ENCODE measurements around the gene FAM181B.

The FAM181B gene

DNA sequence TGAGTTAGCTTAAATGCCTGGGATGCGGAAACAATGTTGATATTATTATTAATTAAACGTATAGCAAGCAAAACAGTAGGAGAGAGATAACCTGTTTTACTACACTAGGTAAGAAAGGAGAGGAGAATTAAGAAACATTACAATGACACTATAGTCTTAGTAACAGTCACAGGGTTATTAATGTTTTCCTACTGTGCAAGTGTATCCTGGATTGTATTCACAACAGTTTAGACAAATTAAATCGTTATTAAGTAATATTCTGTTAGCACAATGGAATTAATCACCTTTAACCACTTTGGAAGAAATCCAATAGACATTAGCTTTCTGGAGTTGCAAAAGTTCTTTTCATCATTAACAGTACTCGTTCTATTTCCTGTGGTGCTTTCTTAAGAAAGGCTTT is 3.4 kb downstream of the FAM181B start:
- TF ChIP-seq FOXP2 (optimal IDR thresholded peaks at IDR 0.05; ENCODE audit: borderline replicate concordance, extremely low read depth, extremely low read length, insufficient read depth), result no peak
- no peak for TF ChIP-seq TAF1 (IDR thresholded peaks at IDR 0.05; ENCODE audit: borderline replicate concordance, insufficient read depth, low read length)
- TF ChIP-seq POLR2AphosphoS5 (IDR thresholded peaks at IDR 0.05; ENCODE audit: low read depth, low read length), result no peak
- no peak for TF ChIP-seq SIN3A (IDR thresholded peaks at IDR 0.05; ENCODE audit: borderline replicate concordance, insufficient read depth, low read length)
- TF ChIP-seq, protein P1, sequence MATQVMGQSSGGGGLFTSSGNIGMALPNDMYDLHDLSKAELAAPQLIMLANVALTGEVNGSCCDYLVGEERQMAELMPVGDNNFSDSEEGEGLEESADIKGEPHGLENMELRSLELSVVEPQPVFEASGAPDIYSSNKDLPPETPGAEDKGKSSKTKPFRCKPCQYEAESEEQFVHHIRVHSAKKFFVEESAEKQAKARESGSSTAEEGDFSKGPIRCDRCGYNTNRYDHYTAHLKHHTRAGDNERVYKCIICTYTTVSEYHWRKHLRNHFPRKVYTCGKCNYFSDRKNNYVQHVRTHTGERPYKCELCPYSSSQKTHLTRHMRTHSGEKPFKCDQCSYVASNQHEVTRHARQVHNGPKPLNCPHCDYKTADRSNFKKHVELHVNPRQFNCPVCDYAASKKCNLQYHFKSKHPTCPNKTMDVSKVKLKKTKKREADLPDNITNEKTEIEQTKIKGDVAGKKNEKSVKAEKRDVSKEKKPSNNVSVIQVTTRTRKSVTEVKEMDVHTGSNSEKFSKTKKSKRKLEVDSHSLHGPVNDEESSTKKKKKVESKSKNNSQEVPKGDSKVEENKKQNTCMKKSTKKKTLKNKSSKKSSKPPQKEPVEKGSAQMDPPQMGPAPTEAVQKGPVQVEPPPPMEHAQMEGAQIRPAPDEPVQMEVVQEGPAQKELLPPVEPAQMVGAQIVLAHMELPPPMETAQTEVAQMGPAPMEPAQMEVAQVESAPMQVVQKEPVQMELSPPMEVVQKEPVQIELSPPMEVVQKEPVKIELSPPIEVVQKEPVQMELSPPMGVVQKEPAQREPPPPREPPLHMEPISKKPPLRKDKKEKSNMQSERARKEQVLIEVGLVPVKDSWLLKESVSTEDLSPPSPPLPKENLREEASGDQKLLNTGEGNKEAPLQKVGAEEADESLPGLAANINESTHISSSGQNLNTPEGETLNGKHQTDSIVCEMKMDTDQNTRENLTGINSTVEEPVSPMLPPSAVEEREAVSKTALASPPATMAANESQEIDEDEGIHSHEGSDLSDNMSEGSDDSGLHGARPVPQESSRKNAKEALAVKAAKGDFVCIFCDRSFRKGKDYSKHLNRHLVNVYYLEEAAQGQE (IDR thresholded peaks at IDR 0.05; ENCODE audit: insufficient read depth in 1 of 2, low read depth in 2 of 2, low read length in 2 of 2), result no peak

- TF ChIP-seq POLR2AphosphoS5 (IDR thresholded peaks at IDR 0.05; ENCODE audit: low read depth, low read length), result no peak
- no peak for TF ChIP-seq FOXP2 (optimal IDR thresholded peaks at IDR 0.05; ENCODE audit: borderline replicate concordance, extremely low read depth, extremely low read length, insufficient read depth)
- TF ChIP-seq TAF1 (IDR thresholded peaks at IDR 0.05; ENCODE audit: borderline replicate concordance, insufficient read depth, low read length), result no peak
- TF ChIP-seq, protein P1 (IDR thresholded peaks at IDR 0.05; ENCODE audit: insufficient read depth in 1 of 2, low read depth in 2 of 2, low read length in 2 of 2), result no peak
- no peak for TF ChIP-seq SIN3A (IDR thresholded peaks at IDR 0.05; ENCODE audit: borderline replicate concordance, insufficient read depth, low read length)
Observed at GRCh38 chr11:82724026-82724425, 9.6 kb downstream of the FAM181B start.

GRCh38 chr11:82722231-82722630 is 11.4 kb downstream of the FAM181B start:
- TF ChIP-seq TAF1 (IDR thresholded peaks at IDR 0.05; ENCODE audit: borderline replicate concordance, insufficient read depth, low read length), result no peak
- TF ChIP-seq POLR2AphosphoS5 (IDR thresholded peaks at IDR 0.05; ENCODE audit: low read depth, low read length), result no peak
- no peak for TF ChIP-seq FOXP2 (optimal IDR thresholded peaks at IDR 0.05; ENCODE audit: borderline replicate concordance, extremely low read depth, extremely low read length, insufficient read depth)
- TF ChIP-seq, protein P1 (IDR thresholded peaks at IDR 0.05; ENCODE audit: insufficient read depth in 1 of 2, low read depth in 2 of 2, low read length in 2 of 2), result no peak
- no peak for TF ChIP-seq SIN3A (IDR thresholded peaks at IDR 0.05; ENCODE audit: borderline replicate concordance, insufficient read depth, low read length)

- no peak for TF ChIP-seq SIN3A (IDR thresholded peaks at IDR 0.05; ENCODE audit: borderline replicate concordance, insufficient read depth, low read length)
- TF ChIP-seq TAF1 (IDR thresholded peaks at IDR 0.05; ENCODE audit: borderline replicate concordance, insufficient read depth, low read length), result no peak
- TF ChIP-seq, protein P1 (IDR thresholded peaks at IDR 0.05; ENCODE audit: insufficient read depth in 1 of 2, low read depth in 2 of 2, low read length in 2 of 2), result no peak
- no peak for TF ChIP-seq FOXP2 (optimal IDR thresholded peaks at IDR 0.05; ENCODE audit: borderline replicate concordance, extremely low read depth, extremely low read length, insufficient read depth)
- no peak for TF ChIP-seq POLR2AphosphoS5 (IDR thresholded peaks at IDR 0.05; ENCODE audit: low read depth, low read length)
Observed at GRCh38 chr11:82720267-82721065, 13.2 kb downstream of the FAM181B start.
